Breast epithelium (tissue), 4 donors: Measurements from ENCODE around the gene ANK2. TPM values are rescaled to one million over a fixed set of nuclear protein-coding genes. Genes with fewer than 3 reads are reported as not detected.

ENCODE experiments used
- DNase-seq, 2 donors: peaks; one replicate each; pipeline ENCODE4 v3.0.0-alpha.2; 2019; ENCODE audit warnings: low spot score in 2 of 2
- H3K27ac ChIP-seq, 2 donors: fragments of 200-600 bp; sonication (generic) in 1 of 2; one replicate each; pipeline ENCODE4 v1.5.1; 2016 to 2019; ENCODE audit warnings: mild to moderate bottlenecking in 1 of 2
- H3K27me3 ChIP-seq, 2 donors: fragments of 200-600 bp; sonication (generic) in 1 of 2; one replicate each; pipeline versions ENCODE4 v1.5.1 to v1.6.0; 2017 to 2019; ENCODE audit warnings: control low read depth in 1 of 2, mild to moderate bottlenecking in 1 of 2
- H3K36me3 ChIP-seq: fragments of 200-600 bp; one replicate; pipeline ENCODE4 v1.5.1; 2019
- H3K4me1 ChIP-seq, 2 donors: fragments of 200-600 bp; sonication (generic); one replicate each; pipeline ENCODE4 v1.5.1; 2016 to 2019; ENCODE audit warnings: control low read depth in 1 of 2
- H3K4me3 ChIP-seq, 3 donors: fragments of 200-600 bp; sonication (generic); 1 replicate in 2 of 3; 2 replicates in 1 of 3; pipeline ENCODE4 v1.5.1; 2016 to 2019; ENCODE audit warnings: mild to moderate bottlenecking in 3 of 3, moderate library complexity in 2 of 3
- H3K9me3 ChIP-seq, 2 donors: fragments of 200-600 bp; sonication (generic) in 1 of 2; one replicate each; pipeline ENCODE4 v1.5.1; 2016 to 2019; ENCODE audit warnings: control low read depth in 1 of 2
- POLR2A ChIP-seq: fragments of 450-650 bp; IDR thresholded peaks from one replicate; pipeline ENCODE4 v1.6.1; 2016; ENCODE audit warnings: antibody characterized with exemption, mild to moderate bottlenecking, moderate library complexity
- POLR2AphosphoS5 ChIP-seq, 3 donors: sonication (generic); formaldehyde crosslinking; IDR thresholded peaks; one replicate each; pipeline ENCODE4 v1.6.1; 2017; ENCODE audit warnings: antibody characterized with exemption in 3 of 3
- intact Hi-C: fragments of 100-400 bp; cut with DNase I; formaldehyde crosslinking; loops from one replicate; pipeline ENCODE4 v1.15.1; 2023; ENCODE audit warnings: low total_unique reads
- total RNA-seq, 3 donors: library from RNA; depleted of rRNA; stranded (reverse); fragments of >200 nt; gene quantifications; one replicate each; pipeline ENCODE4 v1.1.0, GENCODE V29; 2016
- TF ChIP-seq, protein P1 (sequence below), 3 donors: fragments of 450-650 bp; IDR thresholded peaks; one replicate each; pipeline ENCODE4 v1.5.1; 2016 to 2017; ENCODE audit warnings: antibody characterized with exemption in 3 of 3, mild to moderate bottlenecking in 3 of 3, moderate library complexity in 3 of 3

The ANK2 gene
- total RNA-seq, 3 donors from 2014 or later: 22.0 to 145 (median 36.7) TPM

DNA sequence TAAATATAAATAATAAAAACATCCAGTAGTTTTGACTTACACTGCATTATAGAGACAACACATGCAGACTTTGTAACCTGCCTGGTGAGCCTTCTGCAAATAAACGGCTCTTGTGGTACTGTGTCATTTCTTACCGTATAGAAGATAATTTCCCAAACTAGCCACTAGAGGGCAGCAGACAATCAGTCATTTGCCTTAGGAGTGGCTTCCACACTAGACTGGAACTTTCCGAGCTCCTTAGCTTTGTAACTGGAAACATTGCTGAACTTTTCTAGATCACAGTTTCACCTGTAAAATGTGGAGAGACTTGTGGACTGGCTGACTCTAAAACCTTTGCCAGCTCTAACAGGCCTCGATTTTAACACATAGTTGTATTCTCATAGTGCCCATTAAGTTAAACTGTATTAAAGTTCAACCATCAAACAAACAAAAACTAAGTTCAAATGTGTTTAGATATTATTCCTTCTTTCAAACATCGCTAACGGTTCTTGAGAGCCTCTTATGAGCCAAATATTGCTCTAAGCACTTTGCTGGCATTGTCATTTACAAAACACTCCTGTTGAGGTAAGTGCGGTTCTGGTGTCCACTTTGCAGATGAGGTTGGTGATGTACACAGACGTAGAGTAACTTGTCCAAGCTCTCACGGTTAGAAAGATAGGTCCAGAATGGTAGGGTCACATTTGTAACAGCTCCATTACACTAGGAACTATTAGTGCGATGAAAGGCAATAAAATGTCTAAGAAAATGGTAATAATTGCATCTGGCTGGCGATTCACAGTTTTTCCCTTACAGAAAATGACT, 345.5 kb downstream of the ANK2 start:
- Histone ChIP-seq H3K36me3 (no peaks in the 10 kb centered on the region), H3K9me3 (no peaks in the 10 kb centered on the region), H3K27me3 (no peaks in the 10 kb centered on the region), H3K27ac (no peak overlapping the region), H3K4me1 (no peaks in the 10 kb centered on the region), H3K4me3 (no peak overlapping the region)
- TF ChIP-seq, protein P1, sequence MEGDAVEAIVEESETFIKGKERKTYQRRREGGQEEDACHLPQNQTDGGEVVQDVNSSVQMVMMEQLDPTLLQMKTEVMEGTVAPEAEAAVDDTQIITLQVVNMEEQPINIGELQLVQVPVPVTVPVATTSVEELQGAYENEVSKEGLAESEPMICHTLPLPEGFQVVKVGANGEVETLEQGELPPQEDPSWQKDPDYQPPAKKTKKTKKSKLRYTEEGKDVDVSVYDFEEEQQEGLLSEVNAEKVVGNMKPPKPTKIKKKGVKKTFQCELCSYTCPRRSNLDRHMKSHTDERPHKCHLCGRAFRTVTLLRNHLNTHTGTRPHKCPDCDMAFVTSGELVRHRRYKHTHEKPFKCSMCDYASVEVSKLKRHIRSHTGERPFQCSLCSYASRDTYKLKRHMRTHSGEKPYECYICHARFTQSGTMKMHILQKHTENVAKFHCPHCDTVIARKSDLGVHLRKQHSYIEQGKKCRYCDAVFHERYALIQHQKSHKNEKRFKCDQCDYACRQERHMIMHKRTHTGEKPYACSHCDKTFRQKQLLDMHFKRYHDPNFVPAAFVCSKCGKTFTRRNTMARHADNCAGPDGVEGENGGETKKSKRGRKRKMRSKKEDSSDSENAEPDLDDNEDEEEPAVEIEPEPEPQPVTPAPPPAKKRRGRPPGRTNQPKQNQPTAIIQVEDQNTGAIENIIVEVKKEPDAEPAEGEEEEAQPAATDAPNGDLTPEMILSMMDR (IDR thresholded peaks at IDR 0.05): peak; percentile 84 to 91 (median 86)
- no peak for TF ChIP-seq POLR2A
- peak in 1 of 3 donors; percentile 30 for TF ChIP-seq POLR2AphosphoS5 (IDR thresholded peaks at IDR 0.05)
- DNase-seq: peak in 1 of 2 donors; percentile 24
- intact Hi-C loops: no loop called here

- H3K4me3 ChIP-seq: peak overlapping the region in 2 of 3 donors; percentile 3 to 30
- no peaks in the 10 kb centered on the region for H3K27me3 ChIP-seq
- H3K27ac ChIP-seq: no peak overlapping the region
- TF ChIP-seq, protein P1 (IDR thresholded peaks at IDR 0.05): no peak
- TF ChIP-seq POLR2AphosphoS5 (IDR thresholded peaks at IDR 0.05): no peak
- TF ChIP-seq POLR2A: no peak
- DNase-seq: no peak
- intact Hi-C loops: no loop called here
- H3K4me1 ChIP-seq: no peaks in the 10 kb centered on the region
- no peaks in the 10 kb centered on the region for H3K36me3 ChIP-seq
- H3K9me3 ChIP-seq: no peaks in the 10 kb centered on the region
Measured at GRCh38 chr4:113397114-113397701, 347.8 kb downstream of the ANK2 start.

DNA sequence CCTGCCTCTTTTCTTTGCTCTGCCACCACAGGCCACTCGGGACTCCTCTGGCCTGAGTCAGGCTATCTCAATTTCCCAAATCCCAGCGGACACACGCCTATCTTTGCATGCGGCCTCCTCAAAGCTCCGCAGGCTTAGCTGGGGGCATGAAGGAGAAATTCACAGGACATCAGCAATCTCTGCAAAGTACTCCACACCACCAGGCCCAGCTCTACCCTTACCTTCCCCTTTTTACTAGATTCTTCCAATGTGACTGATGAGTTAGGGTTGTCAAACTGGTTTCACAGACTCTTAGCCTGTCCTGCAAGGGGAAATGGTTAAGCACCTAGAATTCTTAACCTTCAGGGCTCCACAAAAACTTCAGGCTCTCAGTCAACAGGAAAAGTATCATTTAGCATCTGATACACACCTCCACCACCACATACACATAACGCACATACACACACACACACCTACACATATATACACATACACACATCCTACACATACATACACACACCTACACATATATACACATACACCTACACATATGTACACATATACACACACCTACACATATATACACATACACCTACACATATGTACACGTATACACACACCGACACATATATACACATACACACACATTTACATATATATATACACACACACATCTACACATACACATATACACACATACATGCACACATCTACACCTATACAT, 349.1 kb downstream of the ANK2 start:
- no peaks in the 10 kb centered on the region for H3K36me3 ChIP-seq
- DNase-seq: no peak
- H3K4me1 ChIP-seq: no peaks in the 10 kb centered on the region
- TF ChIP-seq POLR2AphosphoS5 (IDR thresholded peaks at IDR 0.05) (no peak), POLR2A (no peak)
- TF ChIP-seq, protein P1 (IDR thresholded peaks at IDR 0.05): no peak
- H3K27ac ChIP-seq: no peak overlapping the region
- H3K27me3 ChIP-seq: no peaks in the 10 kb centered on the region
- H3K9me3 ChIP-seq: no peaks in the 10 kb centered on the region
- no peak overlapping the region for H3K4me3 ChIP-seq
- intact Hi-C loops: no loop called here

DNA sequence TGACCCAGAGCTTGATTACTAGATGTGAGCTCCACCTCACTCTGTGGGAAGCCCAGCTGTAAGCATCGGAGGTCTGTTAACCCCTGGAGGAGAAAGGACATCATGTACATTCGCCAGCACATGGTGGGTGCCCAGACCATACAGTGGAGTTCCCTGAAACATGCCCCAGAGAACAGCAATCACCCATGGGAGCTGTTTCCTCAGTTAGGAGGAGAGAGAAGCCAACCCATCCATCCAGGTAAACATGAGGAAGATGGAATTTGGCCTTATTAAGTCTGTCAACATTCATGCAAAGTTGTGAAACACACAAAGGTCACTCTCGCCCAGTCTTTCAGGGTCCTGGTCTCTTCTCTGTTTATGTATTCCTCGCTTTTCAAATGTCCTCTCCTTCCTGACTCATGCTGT, 354.7 kb downstream of the ANK2 start:
- Histone ChIP-seq H3K27me3 (no peaks in the 10 kb centered on the region), H3K9me3 (no peaks in the 10 kb centered on the region), H3K4me1 (no peaks in the 10 kb centered on the region), H3K27ac (no peak overlapping the region), H3K4me3 (no peak overlapping the region), H3K36me3 (no peaks in the 10 kb centered on the region)
- no peak for DNase-seq
- intact Hi-C loops: no loop called here
- TF ChIP-seq, protein P1 (IDR thresholded peaks at IDR 0.05): no peak
- TF ChIP-seq POLR2AphosphoS5 (IDR thresholded peaks at IDR 0.05) (no peak), POLR2A (no peak)

- intact Hi-C loops: no loop called here
- Histone ChIP-seq H3K4me3 (no peak overlapping the region), H3K27me3 (no peaks in the 10 kb centered on the region), H3K4me1 (no peaks in the 10 kb centered on the region), H3K9me3 (no peaks in the 10 kb centered on the region), H3K27ac (no peak overlapping the region), H3K36me3 (no peaks in the 10 kb centered on the region)
- TF ChIP-seq POLR2AphosphoS5 (IDR thresholded peaks at IDR 0.05) (no peak), POLR2A (no peak)
- TF ChIP-seq, protein P1 (IDR thresholded peaks at IDR 0.05): no peak
- DNase-seq: no peak
Measured at GRCh38 chr4:113404841-113405240, 355.4 kb downstream of the ANK2 start.
